Nephron (organoid): Measurements from ENCODE around the gene MS4A14.

Experiments
- H3K27ac Mint-ChIP-seq, 3 experiments: 2 replicates each; pipeline ENCODE4 v1.8.0; 2020; ENCODE audit warnings: mixed read lengths in 3 of 3, mild to moderate bottlenecking in 2 of 3, moderate library complexity in 1 of 3
- H3K27me3 Mint-ChIP-seq: 2 replicates; pipeline ENCODE4 v1.8.0; 2021; ENCODE audit warnings: low read depth, mild to moderate bottlenecking, moderate library complexity, mixed read lengths
- H3K36me3 Mint-ChIP-seq: 2 replicates; pipeline ENCODE4 v1.8.0; 2020; ENCODE audit warnings: low read depth, mixed read lengths
- H3K4me1 Mint-ChIP-seq: 2 replicates; pipeline ENCODE4 v1.8.0; 2020; ENCODE audit warnings: mixed read lengths
- H3K4me3 Mint-ChIP-seq, 3 experiments: 2 replicates each; pipeline ENCODE4 v1.8.0; 2020; ENCODE audit warnings: mild to moderate bottlenecking in 3 of 3, mixed read lengths in 3 of 3, moderate library complexity in 2 of 3
- H3K9me3 Mint-ChIP-seq: 2 replicates; pipeline ENCODE4 v1.8.0; 2020; ENCODE audit warnings: mixed read lengths
- CTCF ChIP-seq, 3 experiments: fragments of 200-600 bp; sonication (generic); IDR thresholded peaks; one replicate each; pipeline ENCODE4 v1.5.0; 2021; ENCODE audit warnings: antibody characterized with exemption in 3 of 3; ENCODE audit not compliant: unreplicated experiment in 3 of 3

MS4A14 gene

GRCh38 chr11:60393016-60393415 is 3.2 kb upstream of the MS4A14 start:
- no peaks in the 10 kb centered on the region for H3K9me3 Mint-ChIP-seq
- no peaks in the 10 kb centered on the region for H3K27me3 Mint-ChIP-seq
- no peak overlapping the region for H3K27ac Mint-ChIP-seq
- no peak overlapping the region for H3K4me3 Mint-ChIP-seq
- H3K36me3 Mint-ChIP-seq = no peaks in the 10 kb centered on the region
- TF ChIP-seq CTCF (IDR thresholded peaks at IDR 0.05; ENCODE audit: unreplicated experiment in 3 of 3) = no peak
- no peaks in the 10 kb centered on the region for H3K4me1 Mint-ChIP-seq

GRCh38 chr11:60394666-60395380 is 1.4 kb upstream of the MS4A14 start:
- Mint-ChIP-seq H3K9me3 (no peaks in the 10 kb centered on the region), H3K36me3 (no peaks in the 10 kb centered on the region), H3K4me3 (no peak overlapping the region), H3K4me1 (no peaks in the 10 kb centered on the region), H3K27me3 (no peaks in the 10 kb centered on the region), H3K27ac (no peak overlapping the region)
- TF ChIP-seq CTCF (IDR thresholded peaks at IDR 0.05; ENCODE audit: unreplicated experiment in 3 of 3) = no peak

GRCh38 chr11:60396799-60397198 is 540 bp downstream of the MS4A14 start:
- no peaks in the 10 kb centered on the region for H3K4me1 Mint-ChIP-seq
- no peak for TF ChIP-seq CTCF (IDR thresholded peaks at IDR 0.05; ENCODE audit: unreplicated experiment in 3 of 3)
- H3K27me3 Mint-ChIP-seq = no peaks in the 10 kb centered on the region
- H3K9me3 Mint-ChIP-seq = peaks cover 3% of the 10 kb centered on the region
- H3K27ac Mint-ChIP-seq = no peak overlapping the region
- no peaks in the 10 kb centered on the region for H3K36me3 Mint-ChIP-seq
- H3K4me3 Mint-ChIP-seq = no peak overlapping the region

- no peaks in the 10 kb centered on the region for H3K9me3 Mint-ChIP-seq
- H3K27me3 Mint-ChIP-seq = no peaks in the 10 kb centered on the region
Observed at GRCh38 chr11:60420015-60420414, 23.8 kb downstream of the MS4A14 start.

GRCh38 chr11:60422609-60423008 is 26.4 kb downstream of the MS4A14 start:
- H3K36me3 Mint-ChIP-seq = no peaks in the 10 kb centered on the region
- H3K27ac Mint-ChIP-seq = no peak overlapping the region
- no peak for TF ChIP-seq CTCF (IDR thresholded peaks at IDR 0.05; ENCODE audit: unreplicated experiment in 3 of 3)
- no peaks in the 10 kb centered on the region for H3K9me3 Mint-ChIP-seq
- H3K27me3 Mint-ChIP-seq = no peaks in the 10 kb centered on the region
- H3K4me1 Mint-ChIP-seq = no peaks in the 10 kb centered on the region
- no peak overlapping the region for H3K4me3 Mint-ChIP-seq

More at GRCh38 chr11:60420015-60420414, 23.8 kb downstream of the MS4A14 start:
- Mint-ChIP-seq H3K36me3 (no peaks in the 10 kb centered on the region), H3K4me1 (no peaks in the 10 kb centered on the region), H3K4me3 (no peak overlapping the region), H3K27ac (no peak overlapping the region)
- no peak for TF ChIP-seq CTCF (IDR thresholded peaks at IDR 0.05; ENCODE audit: unreplicated experiment in 3 of 3)

GRCh38 chr11:60428517-60428916 is 32.3 kb downstream of the MS4A14 start:
- no peak for TF ChIP-seq CTCF (IDR thresholded peaks at IDR 0.05; ENCODE audit: unreplicated experiment in 3 of 3)
- H3K4me1 Mint-ChIP-seq = no peaks in the 10 kb centered on the region
- H3K27me3 Mint-ChIP-seq = no peaks in the 10 kb centered on the region
- no peak overlapping the region for H3K4me3 Mint-ChIP-seq
- no peaks in the 10 kb centered on the region for H3K9me3 Mint-ChIP-seq
- no peak overlapping the region for H3K27ac Mint-ChIP-seq
- H3K36me3 Mint-ChIP-seq = no peaks in the 10 kb centered on the region
